ENCODE measurements around the gene C1QTNF1. TPM values are rescaled to one million over a fixed set of nuclear protein-coding genes. Genes with fewer than 3 reads are reported as not detected.

Gene C1QTNF1
- total RNA-seq, 6 experiments from 2014 or later = 8.0 to 15.0 (median 8.6) TPM

- no peak for DNase-seq
These were observed 58.6 kb downstream of the C1QTNF1 start for GRCh38 chr17:79082311-79083190.

GRCh38 chr17:79083191-79083971, 59.4 kb downstream of the C1QTNF1 start:
- no peaks in the 10 kb centered on the region for H3K4me1 Mint-ChIP-seq (ENCODE audit: low read depth)
- no peak for DNase-seq
- no peaks in the 10 kb centered on the region for H3K9me3 Mint-ChIP-seq
- H3K36me3 Mint-ChIP-seq (ENCODE audit: low read depth) = peaks cover 3% of the 10 kb centered on the region; the same call in 1 of the 2 replicates
- TF ChIP-seq CTCF (IDR thresholded peaks at IDR 0.05) = no peak
- no peaks in the 10 kb centered on the region; the same call in 1 of the 2 replicates for H3K27me3 Mint-ChIP-seq (ENCODE audit: insufficient read depth)
- no peak overlapping the region for H3K4me3 Mint-ChIP-seq
- H3K27ac Mint-ChIP-seq = no peak overlapping the region

More at GRCh38 chr17:79082311-79083190, 58.6 kb downstream of the C1QTNF1 start:
- Mint-ChIP-seq H3K4me3 (no peak overlapping the region), H3K36me3 (ENCODE audit: low read depth) (peaks cover 3% of the 10 kb centered on the region; the same call in 1 of the 2 replicates), H3K9me3 (no peaks in the 10 kb centered on the region), H3K4me1 (ENCODE audit: low read depth) (no peaks in the 10 kb centered on the region), H3K27ac (no peak overlapping the region), H3K27me3 (ENCODE audit: insufficient read depth) (no peaks in the 10 kb centered on the region; the same call in 1 of the 2 replicates)
- TF ChIP-seq CTCF (IDR thresholded peaks at IDR 0.05) = peak; percentile 83

GRCh38 chr17:79084291-79085153, 60.6 kb downstream of the C1QTNF1 start:
- H3K36me3 Mint-ChIP-seq (ENCODE audit: low read depth) = peaks cover 3% of the 10 kb centered on the region; the same call in 1 of the 2 replicates
- no peak overlapping the region for H3K4me3 Mint-ChIP-seq
- H3K9me3 Mint-ChIP-seq = no peaks in the 10 kb centered on the region
- no peak overlapping the region for H3K27ac Mint-ChIP-seq
- H3K27me3 Mint-ChIP-seq (ENCODE audit: insufficient read depth) = no peaks in the 10 kb centered on the region; the same call in 1 of the 2 replicates
- no peak for DNase-seq
- no peaks in the 10 kb centered on the region for H3K4me1 Mint-ChIP-seq (ENCODE audit: low read depth)
- TF ChIP-seq CTCF (IDR thresholded peaks at IDR 0.05) = no peak

- no peak for DNase-seq
- TF ChIP-seq CTCF (IDR thresholded peaks at IDR 0.05) = no peak
- Mint-ChIP-seq H3K27me3 (ENCODE audit: insufficient read depth) (no peaks in the 10 kb centered on the region), H3K27ac (no peak overlapping the region), H3K4me3 (no peak overlapping the region), H3K9me3 (no peaks in the 10 kb centered on the region), H3K36me3 (ENCODE audit: low read depth) (peaks cover 3% of the 10 kb centered on the region; the same call in 1 of the 2 replicates), H3K4me1 (ENCODE audit: low read depth) (peaks cover under 1% of the 10 kb centered on the region; the same call in 1 of the 2 replicates)
These were observed 61.4 kb downstream of the C1QTNF1 start for GRCh38 chr17:79085154-79085920.

All from HFFc6 (cell line).